DND-41 (cell line): Measurements from ENCODE around the gene EHMT1.

Experiments
- ATAC-seq: fragments of 200-7000 bp; cut with Tn5 transposase; 3 replicates; pipeline ENCODE4 v1.9.1; 2021; ENCODE audit warnings: low read depth; ENCODE audit not compliant: insufficient read depth
- DNase-seq: peaks from one replicate; pipeline ENCODE4 v3.0.0-alpha.2; 2020
- H2AFZ ChIP-seq: 2 replicates; pipeline ENCODE4 v1.6.0; 2012; ENCODE audit warnings: low read depth, low read length
- H3K27ac ChIP-seq: 2 replicates; pipeline ENCODE4 v1.5.1; 2012; ENCODE audit warnings: low read length, inconsistent platforms
- H3K27me3 ChIP-seq: fragments of 200-600 bp; sonication (generic); 2 replicates; pipeline ENCODE4 v1.6.0; 2012; ENCODE audit warnings: low read length, mild to moderate bottlenecking, inconsistent platforms; ENCODE audit not compliant: insufficient read depth, poor library complexity
- H3K36me3 ChIP-seq: 2 replicates; pipeline ENCODE4 v1.5.1; 2012; ENCODE audit warnings: low read length, inconsistent platforms; ENCODE audit not compliant: insufficient read depth
- H3K4me1 ChIP-seq: 2 replicates; pipeline ENCODE4 v1.5.1; 2012; ENCODE audit warnings: mild to moderate bottlenecking, low read length; ENCODE audit not compliant: insufficient read depth
- H3K4me2 ChIP-seq: 2 replicates; pipeline ENCODE4 v1.6.0; 2012; ENCODE audit warnings: mild to moderate bottlenecking, moderate library complexity, low read length, inconsistent platforms; ENCODE audit not compliant: insufficient read depth
- H3K4me3 ChIP-seq, 2 experiments: fragments of 200-600 bp in 1 of 2; shearing (Covaris generic) in 1 of 2; 2 replicates each; pipeline ENCODE4 v1.5.1; 2012 to 2016; ENCODE audit warnings: inconsistent platforms in 2 of 2, low read length in 2 of 2, mild to moderate bottlenecking in 2 of 2, low read depth in 1 of 2, moderate library complexity in 1 of 2
- H3K79me2 ChIP-seq: 2 replicates; pipeline ENCODE4 v1.6.0; 2012; ENCODE audit warnings: low read length, inconsistent platforms; ENCODE audit not compliant: insufficient read depth
- H3K9ac ChIP-seq: 2 replicates; pipeline ENCODE4 v1.6.0; 2012; ENCODE audit warnings: low read depth, mild to moderate bottlenecking, inconsistent platforms, low read length, moderate library complexity
- H3K9me3 ChIP-seq: 2 replicates; pipeline ENCODE4 v1.5.1; 2012; ENCODE audit warnings: low read length, moderate library complexity, mild to moderate bottlenecking, inconsistent platforms; ENCODE audit not compliant: insufficient read depth, severe bottlenecking
- H4K20me1 ChIP-seq: 2 replicates; pipeline ENCODE4 v1.6.0; 2012; ENCODE audit warnings: low read length; ENCODE audit not compliant: insufficient read depth
- CTCF ChIP-seq: IDR thresholded peaks from 2 replicates; pipeline ENCODE4 v1.5.1; 2012; ENCODE audit warnings: borderline replicate concordance, low read length, moderate library complexity, mild to moderate bottlenecking; ENCODE audit not compliant: poor library complexity, severe bottlenecking; ENCODE audit errors: extremely low read depth
- EZH2 ChIP-seq: IDR thresholded peaks from 3 replicates; pipeline ENCODE4 v1.6.1; 2012; ENCODE audit warnings: borderline replicate concordance, low read depth, mild to moderate bottlenecking, moderate library complexity, low read length, inconsistent platforms; ENCODE audit not compliant: severe bottlenecking

Gene EHMT1

GRCh38 chr9:137753192-137753765 lies 134.5 kb downstream of the EHMT1 start:
- no peak for DNase-seq
- no peak overlapping the region for H3K9ac ChIP-seq
- no peak overlapping the region for H3K27ac ChIP-seq
- no peak overlapping the region for H3K4me3 ChIP-seq
- no peaks in the 10 kb centered on the region for H4K20me1 ChIP-seq
- no peak overlapping the region for H3K4me2 ChIP-seq
- no peak overlapping the region for H2AFZ ChIP-seq
- H3K27me3 ChIP-seq = no peaks in the 10 kb centered on the region
- no peak for ATAC-seq
- TF ChIP-seq CTCF (no peak), EZH2 (no peak)
- no peaks in the 10 kb centered on the region for H3K4me1 ChIP-seq
- no peaks in the 10 kb centered on the region for H3K9me3 ChIP-seq
- H3K36me3 ChIP-seq = peaks cover 81% of the 10 kb centered on the region
- H3K79me2 ChIP-seq = peaks cover 7% of the 10 kb centered on the region; the same call in 1 of the 2 replicates

- Histone ChIP-seq H3K9me3 (no peaks in the 10 kb centered on the region), H3K27me3 (no peaks in the 10 kb centered on the region), H3K27ac (no peak overlapping the region), H3K36me3 (peaks cover 85% of the 10 kb centered on the region), H3K79me2 (peaks cover 5% of the 10 kb centered on the region; the same call in 1 of the 2 replicates), H3K9ac (no peak overlapping the region), H3K4me3 (no peak overlapping the region), H2AFZ (no peak overlapping the region), H3K4me2 (no peak overlapping the region), H3K4me1 (no peaks in the 10 kb centered on the region), H4K20me1 (peaks cover 6% of the 10 kb centered on the region; the same call in 1 of the 2 replicates)
- no peak for ATAC-seq
- TF ChIP-seq EZH2 = no peak
- TF ChIP-seq CTCF = no peak
- no peak for DNase-seq
Observed at GRCh38 chr9:137755261-137755927, 136.6 kb downstream of the EHMT1 start.

- H3K36me3 ChIP-seq = peaks cover 89% of the 10 kb centered on the region
Observed at GRCh38 chr9:137756045-137756744, 137.4 kb downstream of the EHMT1 start.

More at GRCh38 chr9:137756045-137756744, 137.4 kb downstream of the EHMT1 start:
- Histone ChIP-seq H2AFZ (no peak overlapping the region), H3K4me3 (no peak overlapping the region), H3K27me3 (no peaks in the 10 kb centered on the region), H3K27ac (no peak overlapping the region), H3K4me2 (no peak overlapping the region), H4K20me1 (peaks cover 6% of the 10 kb centered on the region; the same call in 1 of the 2 replicates), H3K79me2 (peaks cover 5% of the 10 kb centered on the region; the same call in 1 of the 2 replicates), H3K4me1 (no peaks in the 10 kb centered on the region), H3K9ac (no peak overlapping the region), H3K9me3 (no peaks in the 10 kb centered on the region)
- DNase-seq = no peak
- TF ChIP-seq CTCF (no peak), EZH2 (no peak)
- ATAC-seq = no peak
